HEK293 (cell line): Measurements from ENCODE around the gene CADM3.

Experiments used
- CTCF ChIA-PET: fragments of 350-600 bp; formaldehyde crosslinking; extraction: SDS; loops from one replicate; lab custom pipeline; 2021; ENCODE audit warnings: antibody characterized with exemption; lab: Yijun Ruan, JAX
- POLR2A ChIA-PET: fragments of 300-600 bp; formaldehyde crosslinking; extraction: SDS; loops from one replicate; lab custom pipeline; 2020; ENCODE audit warnings: antibody characterized with exemption, inconsistent platforms; lab: Yijun Ruan, JAX
- H3K27ac ChIP-seq: fragments of 200-500 bp; sonication (Bioruptor generic); 2 replicates; pipeline ENCODE4 v1.5.1; 2014; ENCODE audit warnings: low read depth, low read length, control low read depth, inconsistent platforms; ENCODE audit errors: extremely low read depth
- H3K36me3 ChIP-seq, 2 experiments: fragments of 200-500 bp in 1 of 2; sonication (Bioruptor generic) in 1 of 2; 1 replicate in 1 of 2; 2 replicates in 1 of 2; pipeline ENCODE4 v1.5.1; 2014 to 2017; ENCODE audit warnings: inconsistent platforms in 2 of 2, low read length in 2 of 2; ENCODE audit not compliant: control insufficient read depth in 2 of 2, insufficient read depth in 1 of 2
- H3K4me1 ChIP-seq: fragments of 200-500 bp; sonication (Bioruptor generic); 2 replicates; pipeline ENCODE4 v1.5.1; 2014; ENCODE audit warnings: mild to moderate bottlenecking, low read length, inconsistent platforms; ENCODE audit not compliant: control insufficient read depth, insufficient read depth
- H3K4me3 ChIP-seq: 2 replicates; pipeline ENCODE4 v1.5.1; 2011; ENCODE audit warnings: low read depth, mild to moderate bottlenecking, control low read depth, low read length, moderate library complexity
- H3K9me3 ChIP-seq: fragments of 200-500 bp; sonication (Bioruptor generic); 2 replicates; pipeline ENCODE4 v1.5.1; 2014; ENCODE audit warnings: low read depth, low read length, inconsistent platforms; ENCODE audit not compliant: control insufficient read depth, insufficient read depth
- BCL11A ChIP-seq: fragments of 450-650 bp; formaldehyde crosslinking; IDR thresholded peaks from 2 replicates; pipeline ENCODE4 v1.5.1; 2016; ENCODE audit warnings: low read depth, missing biosample characterization, missing genetic modification characterization
- EGR2 ChIP-seq: fragments of 450-650 bp; formaldehyde crosslinking; IDR thresholded peaks from 2 replicates; pipeline ENCODE4 v1.5.1; 2016; ENCODE audit warnings: low read depth, missing biosample characterization, missing genetic modification characterization
- GFI1B ChIP-seq: fragments of 450-650 bp; formaldehyde crosslinking; IDR thresholded peaks from 2 replicates; pipeline ENCODE4 v1.5.1; 2016; ENCODE audit warnings: missing biosample characterization, missing genetic modification characterization
- GLI4 ChIP-seq: fragments of 450-650 bp; formaldehyde crosslinking; IDR thresholded peaks from 2 replicates; pipeline ENCODE4 v1.5.1; 2016; ENCODE audit warnings: missing biosample characterization, missing genetic modification characterization
- HOXC10 ChIP-seq: sonication (generic); formaldehyde crosslinking; IDR thresholded peaks from 2 replicates; pipeline ENCODE4 v1.8.1; 2023; ENCODE audit warnings: mild to moderate bottlenecking, missing genetic modification reagents
- KLF10 ChIP-seq: fragments of 450-650 bp; IDR thresholded peaks from 2 replicates; pipeline ENCODE4 v1.5.1; 2018; ENCODE audit warnings: missing biosample characterization, mild to moderate bottlenecking, missing genetic modification characterization
- KLF9 ChIP-seq: fragments of 450-650 bp; formaldehyde crosslinking; IDR thresholded peaks from 2 replicates; pipeline ENCODE4 v1.5.1; 2016; ENCODE audit warnings: missing biosample characterization, missing genetic modification characterization, low read depth
- MEIS1 ChIP-seq: sonication (generic); formaldehyde crosslinking; IDR thresholded peaks from 2 replicates; pipeline ENCODE4 v1.8.1; 2022; ENCODE audit warnings: missing genetic modification reagents, mild to moderate bottlenecking, borderline replicate concordance
- MYNN ChIP-seq: fragments of 450-650 bp; formaldehyde crosslinking; IDR thresholded peaks from 2 replicates; pipeline ENCODE4 v1.5.1; 2016; ENCODE audit warnings: missing biosample characterization, missing genetic modification characterization, borderline replicate concordance
- YY1 ChIP-seq: fragments of 450-650 bp; formaldehyde crosslinking; IDR thresholded peaks from 2 replicates; pipeline ENCODE4 v1.5.1; 2018; ENCODE audit warnings: missing biosample characterization, missing genetic modification characterization
- ZBTB48 ChIP-seq: fragments of 450-650 bp; formaldehyde crosslinking; IDR thresholded peaks from 2 replicates; pipeline ENCODE4 v1.5.1; 2016; ENCODE audit warnings: missing biosample characterization, missing genetic modification characterization
- ZFP41 ChIP-seq: fragments of 450-650 bp; formaldehyde crosslinking; IDR thresholded peaks from 2 replicates; pipeline ENCODE4 v1.5.1; 2016; ENCODE audit warnings: missing biosample characterization, missing genetic modification characterization, borderline replicate concordance
- ZIC2 ChIP-seq: fragments of 450-650 bp; formaldehyde crosslinking; IDR thresholded peaks from 2 replicates; pipeline ENCODE4 v1.5.1; 2016; ENCODE audit warnings: missing biosample characterization, missing genetic modification characterization
- ZNF132 ChIP-seq: fragments of 450-650 bp; formaldehyde crosslinking; IDR thresholded peaks from 2 replicates; pipeline ENCODE4 v1.5.1; 2017; ENCODE audit warnings: missing biosample characterization, missing genetic modification characterization, borderline replicate concordance
- ZNF37A ChIP-seq: fragments of 450-650 bp; IDR thresholded peaks from 2 replicates; pipeline ENCODE4 v1.5.1; 2018; ENCODE audit warnings: missing biosample characterization, missing genetic modification characterization
- ZNF530 ChIP-seq: fragments of 450-650 bp; formaldehyde crosslinking; IDR thresholded peaks from 2 replicates; pipeline ENCODE4 v1.5.1; 2016; ENCODE audit warnings: low read depth, missing biosample characterization, missing genetic modification characterization
- ZNF549 ChIP-seq: fragments of 450-650 bp; IDR thresholded peaks from 2 replicates; pipeline ENCODE4 v1.5.1; 2018; ENCODE audit warnings: missing biosample characterization, missing genetic modification characterization, mild to moderate bottlenecking, inconsistent platforms, moderate library complexity
- ZNF654 ChIP-seq: fragments of 450-650 bp; formaldehyde crosslinking; IDR thresholded peaks from 2 replicates; pipeline ENCODE4 v1.5.1; 2016; ENCODE audit warnings: low read depth, missing biosample characterization, missing genetic modification characterization
- TF ChIP-seq, protein P1 (sequence below): fragments of 450-650 bp; formaldehyde crosslinking; IDR thresholded peaks from 2 replicates; pipeline ENCODE4 v1.5.1; 2017; ENCODE audit warnings: missing biosample characterization, missing genetic modification characterization
- TF ChIP-seq, protein P2 (sequence below): fragments of 450-650 bp; formaldehyde crosslinking; IDR thresholded peaks from 2 replicates; pipeline ENCODE4 v1.5.1; 2017; ENCODE audit warnings: missing biosample characterization, missing genetic modification characterization
- TF ChIP-seq, protein P3 (sequence below): fragments of 450-650 bp; formaldehyde crosslinking; IDR thresholded peaks from 2 replicates; pipeline ENCODE4 v1.5.1; 2016; ENCODE audit warnings: missing biosample characterization, missing genetic modification characterization
- TF ChIP-seq, protein P4 (sequence below): fragments of 450-650 bp; IDR thresholded peaks from 2 replicates; pipeline ENCODE4 v1.5.1; 2018; ENCODE audit warnings: missing biosample characterization, mild to moderate bottlenecking, missing genetic modification characterization

CADM3 gene

DNA sequence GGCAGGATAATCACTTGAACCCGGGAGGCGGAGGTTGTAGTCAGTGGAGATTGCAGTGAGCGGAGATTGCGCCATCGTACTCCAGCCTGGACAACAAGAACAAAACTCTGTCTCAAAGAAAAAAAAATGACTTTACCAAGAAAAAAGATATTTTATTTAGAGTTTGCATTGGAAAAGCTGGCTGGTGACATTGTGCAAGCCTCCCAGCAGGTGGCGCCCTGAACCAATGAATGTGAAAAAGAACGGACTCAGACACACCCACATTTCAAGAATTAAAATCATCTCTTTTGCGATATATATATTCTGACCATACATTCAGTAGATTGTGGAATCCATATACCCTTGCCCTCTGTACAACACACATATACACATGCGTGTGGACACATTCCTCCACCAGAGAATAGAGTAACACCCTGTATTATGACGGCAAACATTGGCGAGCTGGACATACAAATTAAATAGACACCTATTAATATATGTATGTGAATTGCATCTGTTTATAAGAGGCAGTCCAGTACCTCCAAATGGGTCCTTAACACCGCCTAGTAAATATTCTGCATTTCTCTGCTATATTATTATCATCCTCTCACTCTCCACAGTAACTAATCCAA lies 39.0 kb upstream of the CADM3 start:
- Histone ChIP-seq H3K4me1 (no peaks in the 10 kb centered on the region), H3K4me3 (no peak overlapping the region), H3K36me3 (no peaks in the 10 kb centered on the region), H3K27ac (no peak overlapping the region), H3K9me3 (no peaks in the 10 kb centered on the region)
- TF ChIP-seq ZNF654 = peak; percentile 72
- TF ChIP-seq, protein P1, sequence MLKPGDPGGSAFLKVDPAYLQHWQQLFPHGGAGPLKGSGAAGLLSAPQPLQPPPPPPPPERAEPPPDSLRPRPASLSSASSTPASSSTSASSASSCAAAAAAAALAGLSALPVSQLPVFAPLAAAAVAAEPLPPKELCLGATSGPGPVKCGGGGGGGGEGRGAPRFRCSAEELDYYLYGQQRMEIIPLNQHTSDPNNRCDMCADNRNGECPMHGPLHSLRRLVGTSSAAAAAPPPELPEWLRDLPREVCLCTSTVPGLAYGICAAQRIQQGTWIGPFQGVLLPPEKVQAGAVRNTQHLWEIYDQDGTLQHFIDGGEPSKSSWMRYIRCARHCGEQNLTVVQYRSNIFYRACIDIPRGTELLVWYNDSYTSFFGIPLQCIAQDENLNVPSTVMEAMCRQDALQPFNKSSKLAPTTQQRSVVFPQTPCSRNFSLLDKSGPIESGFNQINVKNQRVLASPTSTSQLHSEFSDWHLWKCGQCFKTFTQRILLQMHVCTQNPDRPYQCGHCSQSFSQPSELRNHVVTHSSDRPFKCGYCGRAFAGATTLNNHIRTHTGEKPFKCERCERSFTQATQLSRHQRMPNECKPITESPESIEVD = no peak
- TF ChIP-seq KLF10 (tag by site-specific recombination) = peak; percentile 90
- TF ChIP-seq KLF9 = peak; percentile 87
- no peak for TF ChIP-seq YY1 (tag by site-specific recombination)
- no peak for TF ChIP-seq BCL11A (tag by site-specific recombination)
- no peak for TF ChIP-seq ZIC2
- TF ChIP-seq MYNN (tag by site-specific recombination) = no peak
- TF ChIP-seq ZNF132 (tag by site-specific recombination) = no peak
- no peak for TF ChIP-seq ZNF530 (tag by site-specific recombination)
- no peak for TF ChIP-seq ZNF37A
- ChIA-PET POLR2A (no interaction called here), CTCF (interaction anchor here (0.6 to 8.7 kb wide), 28 partner anchors 10 to 1120 kb away, joined by 3 to 143 read pairs (median 4); partner anchors contain the start of gene FCER1A)

DNA sequence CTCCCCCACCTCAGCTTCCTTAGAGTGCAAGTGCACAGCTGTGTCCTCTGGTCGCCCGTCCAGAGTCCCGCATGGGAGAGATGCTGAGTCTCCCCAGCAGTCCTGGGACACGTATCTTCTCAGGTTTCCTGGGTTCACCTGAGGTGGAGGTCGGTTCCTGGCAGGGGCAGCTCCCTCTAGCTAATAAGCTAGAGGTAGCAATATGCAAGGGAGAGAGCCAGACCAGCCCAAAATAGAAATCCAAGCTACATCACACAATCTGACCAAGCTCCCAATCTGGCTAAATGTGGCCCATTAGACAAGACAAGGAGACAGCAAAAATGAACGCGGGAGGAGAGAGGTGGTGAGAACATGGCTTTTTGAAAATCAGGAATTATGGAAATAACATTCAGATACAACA lies 30.9 kb upstream of the CADM3 start:
- Histone ChIP-seq H3K4me3 (no peak overlapping the region), H3K9me3 (no peaks in the 10 kb centered on the region), H3K27ac (no peak overlapping the region), H3K36me3 (no peaks in the 10 kb centered on the region), H3K4me1 (no peaks in the 10 kb centered on the region)
- TF ChIP-seq HOXC10 (CRISPR knock-in tag) (no peak), GLI4 (tag by site-specific recombination) (no peak), ZFP41 (tag by site-specific recombination) (no peak), GFI1B (tag by site-specific recombination) (no peak), ZBTB48 (no peak), MEIS1 (CRISPR knock-in tag) (no peak), EGR2 (tag by site-specific recombination) (no peak), ZNF549 (no peak)
- TF ChIP-seq, protein P2, sequence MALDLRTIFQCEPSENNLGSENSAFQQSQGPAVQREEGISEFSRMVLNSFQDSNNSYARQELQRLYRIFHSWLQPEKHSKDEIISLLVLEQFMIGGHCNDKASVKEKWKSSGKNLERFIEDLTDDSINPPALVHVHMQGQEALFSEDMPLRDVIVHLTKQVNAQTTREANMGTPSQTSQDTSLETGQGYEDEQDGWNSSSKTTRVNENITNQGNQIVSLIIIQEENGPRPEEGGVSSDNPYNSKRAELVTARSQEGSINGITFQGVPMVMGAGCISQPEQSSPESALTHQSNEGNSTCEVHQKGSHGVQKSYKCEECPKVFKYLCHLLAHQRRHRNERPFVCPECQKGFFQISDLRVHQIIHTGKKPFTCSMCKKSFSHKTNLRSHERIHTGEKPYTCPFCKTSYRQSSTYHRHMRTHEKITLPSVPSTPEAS = no peak
- TF ChIP-seq, protein P3, sequence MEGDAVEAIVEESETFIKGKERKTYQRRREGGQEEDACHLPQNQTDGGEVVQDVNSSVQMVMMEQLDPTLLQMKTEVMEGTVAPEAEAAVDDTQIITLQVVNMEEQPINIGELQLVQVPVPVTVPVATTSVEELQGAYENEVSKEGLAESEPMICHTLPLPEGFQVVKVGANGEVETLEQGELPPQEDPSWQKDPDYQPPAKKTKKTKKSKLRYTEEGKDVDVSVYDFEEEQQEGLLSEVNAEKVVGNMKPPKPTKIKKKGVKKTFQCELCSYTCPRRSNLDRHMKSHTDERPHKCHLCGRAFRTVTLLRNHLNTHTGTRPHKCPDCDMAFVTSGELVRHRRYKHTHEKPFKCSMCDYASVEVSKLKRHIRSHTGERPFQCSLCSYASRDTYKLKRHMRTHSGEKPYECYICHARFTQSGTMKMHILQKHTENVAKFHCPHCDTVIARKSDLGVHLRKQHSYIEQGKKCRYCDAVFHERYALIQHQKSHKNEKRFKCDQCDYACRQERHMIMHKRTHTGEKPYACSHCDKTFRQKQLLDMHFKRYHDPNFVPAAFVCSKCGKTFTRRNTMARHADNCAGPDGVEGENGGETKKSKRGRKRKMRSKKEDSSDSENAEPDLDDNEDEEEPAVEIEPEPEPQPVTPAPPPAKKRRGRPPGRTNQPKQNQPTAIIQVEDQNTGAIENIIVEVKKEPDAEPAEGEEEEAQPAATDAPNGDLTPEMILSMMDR (tag by site-specific recombination) = no peak
- TF ChIP-seq, protein P4, sequence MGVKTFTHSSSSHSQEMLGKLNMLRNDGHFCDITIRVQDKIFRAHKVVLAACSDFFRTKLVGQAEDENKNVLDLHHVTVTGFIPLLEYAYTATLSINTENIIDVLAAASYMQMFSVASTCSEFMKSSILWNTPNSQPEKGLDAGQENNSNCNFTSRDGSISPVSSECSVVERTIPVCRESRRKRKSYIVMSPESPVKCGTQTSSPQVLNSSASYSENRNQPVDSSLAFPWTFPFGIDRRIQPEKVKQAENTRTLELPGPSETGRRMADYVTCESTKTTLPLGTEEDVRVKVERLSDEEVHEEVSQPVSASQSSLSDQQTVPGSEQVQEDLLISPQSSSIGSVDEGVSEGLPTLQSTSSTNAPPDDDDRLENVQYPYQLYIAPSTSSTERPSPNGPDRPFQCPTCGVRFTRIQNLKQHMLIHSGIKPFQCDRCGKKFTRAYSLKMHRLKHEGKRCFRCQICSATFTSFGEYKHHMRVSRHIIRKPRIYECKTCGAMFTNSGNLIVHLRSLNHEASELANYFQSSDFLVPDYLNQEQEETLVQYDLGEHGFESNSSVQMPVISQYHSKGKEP (tag by site-specific recombination) = no peak
- POLR2A ChIA-PET = no interaction called here
- CTCF ChIA-PET = interaction anchor here (0.6 to 4.1 kb wide), 7 partner anchors 8 to 1760 kb away, joined by 3 to 31 read pairs (median 4); no protein-coding TSS in a partner anchor
